ENCODE measurements around the gene NEIL1.
A peak's percentile ranks its signal among the peaks of the same experiment; 100 is the strongest.
"Not testable (repeated sequence)": the region's sequence is repeated elsewhere in the genome, so short reads cannot be mapped to it uniquely, and the experiment has no call there.

Gene NEIL1

DNA sequence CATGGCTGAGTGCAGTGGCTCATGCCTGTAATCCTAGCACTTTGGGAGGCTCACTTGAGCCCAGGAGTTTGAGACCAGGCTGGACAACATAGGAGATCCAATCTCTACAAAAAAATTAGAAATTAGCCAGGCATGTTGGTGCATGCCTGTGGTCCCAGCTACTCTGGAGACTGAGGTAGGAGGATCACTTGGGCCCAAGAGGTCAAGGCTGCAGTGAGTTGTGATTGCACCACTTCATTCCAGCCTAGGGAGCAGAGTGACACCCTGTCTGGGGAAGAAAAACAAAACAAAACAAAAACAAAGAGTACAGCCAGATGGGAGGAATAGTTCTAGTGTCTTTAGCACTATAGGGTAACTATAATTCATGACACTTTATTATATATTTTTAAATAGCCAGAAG is 37.1 kb upstream of the NEIL1 start:
- H3K4me3 ChIP-seq (replicated peaks; ENCODE audit: low read depth, low read length) = no peak overlapping the region
- TF ChIP-seq, protein P1, sequence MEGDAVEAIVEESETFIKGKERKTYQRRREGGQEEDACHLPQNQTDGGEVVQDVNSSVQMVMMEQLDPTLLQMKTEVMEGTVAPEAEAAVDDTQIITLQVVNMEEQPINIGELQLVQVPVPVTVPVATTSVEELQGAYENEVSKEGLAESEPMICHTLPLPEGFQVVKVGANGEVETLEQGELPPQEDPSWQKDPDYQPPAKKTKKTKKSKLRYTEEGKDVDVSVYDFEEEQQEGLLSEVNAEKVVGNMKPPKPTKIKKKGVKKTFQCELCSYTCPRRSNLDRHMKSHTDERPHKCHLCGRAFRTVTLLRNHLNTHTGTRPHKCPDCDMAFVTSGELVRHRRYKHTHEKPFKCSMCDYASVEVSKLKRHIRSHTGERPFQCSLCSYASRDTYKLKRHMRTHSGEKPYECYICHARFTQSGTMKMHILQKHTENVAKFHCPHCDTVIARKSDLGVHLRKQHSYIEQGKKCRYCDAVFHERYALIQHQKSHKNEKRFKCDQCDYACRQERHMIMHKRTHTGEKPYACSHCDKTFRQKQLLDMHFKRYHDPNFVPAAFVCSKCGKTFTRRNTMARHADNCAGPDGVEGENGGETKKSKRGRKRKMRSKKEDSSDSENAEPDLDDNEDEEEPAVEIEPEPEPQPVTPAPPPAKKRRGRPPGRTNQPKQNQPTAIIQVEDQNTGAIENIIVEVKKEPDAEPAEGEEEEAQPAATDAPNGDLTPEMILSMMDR (IDR thresholded peaks at IDR 0.05; ENCODE audit: low read length, missing control alignments) = no peak
- DNase-seq (ENCODE audit: low read depth) = peak; percentile 20

DNA sequence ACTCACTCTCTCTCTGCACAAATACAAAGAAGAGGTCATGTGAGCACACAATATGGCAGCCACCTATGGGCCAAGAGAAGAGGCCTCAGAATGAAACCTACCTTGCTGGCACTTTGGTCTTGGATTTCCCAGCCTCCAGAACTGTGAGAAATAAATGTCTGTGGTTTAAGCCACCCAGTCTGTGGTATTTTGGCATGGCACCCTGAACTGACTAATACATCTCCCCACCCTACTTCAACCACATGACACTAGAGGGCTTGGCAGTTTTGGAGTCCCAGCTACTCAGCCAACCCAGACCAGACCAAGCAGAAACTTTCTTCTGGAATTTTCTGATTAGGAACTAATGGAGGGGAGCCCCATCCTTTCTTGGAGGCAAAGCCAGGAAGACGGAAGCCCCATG is 34.3 kb upstream of the NEIL1 start:
- peak; percentile 13 for DNase-seq (ENCODE audit: low read depth)

DNA sequence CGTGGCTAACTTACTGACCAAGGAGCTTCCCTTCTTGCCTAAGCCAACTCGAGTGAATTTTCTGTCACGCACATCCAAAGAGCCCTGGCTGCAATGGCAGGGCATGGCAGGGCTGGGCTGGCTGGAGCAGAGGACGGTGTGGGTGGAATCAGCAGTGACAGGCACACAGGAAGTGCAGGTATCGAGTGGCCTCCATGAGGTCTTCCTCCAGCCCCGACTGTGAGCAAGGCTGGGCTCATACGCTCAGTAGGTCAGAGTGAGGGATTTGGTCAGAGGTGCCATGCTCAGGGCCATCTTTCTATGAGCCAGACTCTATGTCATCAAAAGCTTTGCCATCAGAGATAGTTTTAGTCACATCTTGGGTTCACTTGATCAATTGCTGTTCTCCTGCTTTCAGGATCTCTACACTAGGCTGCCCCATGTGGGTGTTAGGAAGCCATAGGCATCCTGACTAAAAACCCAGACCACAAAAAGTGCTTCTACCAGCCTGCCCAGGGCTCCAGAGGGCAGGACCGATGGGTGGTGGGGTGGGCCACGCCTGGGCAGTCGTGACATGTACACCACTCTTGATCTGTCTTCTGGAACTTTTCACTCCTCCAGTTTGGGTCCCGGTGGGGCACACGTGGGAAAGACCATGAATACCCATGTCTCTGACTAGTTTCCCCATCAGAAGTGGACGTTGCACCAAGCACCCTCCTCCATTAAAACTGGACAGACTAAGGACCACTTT is 33.6 kb upstream of the NEIL1 start:
- TF ChIP-seq, protein P1 (IDR thresholded peaks at IDR 0.05; ENCODE audit: low read length, missing control alignments) = no peak
- no peak overlapping the region for H3K4me3 ChIP-seq (replicated peaks; ENCODE audit: low read depth, low read length)
- DNase-seq (ENCODE audit: low read depth) = no peak

More for the DNA sequence above, 34.3 kb upstream of the NEIL1 start:
- H3K4me3 ChIP-seq (replicated peaks; ENCODE audit: low read depth, low read length) = not testable (repeated sequence)

DNA sequence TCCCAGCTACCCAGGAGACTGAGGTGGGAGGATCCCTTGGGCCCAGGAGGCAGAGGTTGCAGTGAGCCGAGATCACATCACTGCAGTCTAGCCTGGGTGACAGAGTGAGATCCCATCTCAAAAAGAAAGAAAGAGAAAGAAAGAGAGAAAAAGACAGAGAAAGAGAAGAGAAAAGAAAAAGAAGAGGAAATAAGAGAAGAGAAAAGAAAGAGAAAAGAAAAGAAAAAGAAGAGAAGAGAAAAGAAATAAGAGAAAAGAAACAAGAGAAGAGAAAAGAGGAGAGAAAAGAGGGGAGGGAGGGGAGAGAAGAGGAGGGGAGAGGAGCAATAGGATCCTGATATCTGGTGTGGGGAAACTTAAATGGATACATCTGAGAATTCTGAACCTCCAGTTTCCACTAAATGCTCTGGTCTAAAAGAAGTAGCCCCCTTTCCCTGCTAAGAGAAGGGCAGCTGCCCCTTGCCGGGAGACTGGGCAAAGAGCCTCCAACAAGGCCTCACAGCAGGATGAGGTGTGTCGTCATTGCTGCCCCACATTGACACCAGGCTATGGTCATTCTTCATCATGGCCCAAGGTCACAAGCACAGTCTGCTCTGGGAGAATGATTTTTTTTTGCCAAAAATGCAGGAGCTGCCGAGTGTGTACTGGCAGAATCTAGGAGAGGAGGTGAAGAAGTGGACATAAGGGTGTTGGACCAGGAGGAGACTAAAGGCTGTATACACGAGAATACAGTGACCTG is 32.1 kb upstream of the NEIL1 start:
- no peak overlapping the region for H3K4me3 ChIP-seq (replicated peaks; ENCODE audit: low read depth, low read length)

DNA sequence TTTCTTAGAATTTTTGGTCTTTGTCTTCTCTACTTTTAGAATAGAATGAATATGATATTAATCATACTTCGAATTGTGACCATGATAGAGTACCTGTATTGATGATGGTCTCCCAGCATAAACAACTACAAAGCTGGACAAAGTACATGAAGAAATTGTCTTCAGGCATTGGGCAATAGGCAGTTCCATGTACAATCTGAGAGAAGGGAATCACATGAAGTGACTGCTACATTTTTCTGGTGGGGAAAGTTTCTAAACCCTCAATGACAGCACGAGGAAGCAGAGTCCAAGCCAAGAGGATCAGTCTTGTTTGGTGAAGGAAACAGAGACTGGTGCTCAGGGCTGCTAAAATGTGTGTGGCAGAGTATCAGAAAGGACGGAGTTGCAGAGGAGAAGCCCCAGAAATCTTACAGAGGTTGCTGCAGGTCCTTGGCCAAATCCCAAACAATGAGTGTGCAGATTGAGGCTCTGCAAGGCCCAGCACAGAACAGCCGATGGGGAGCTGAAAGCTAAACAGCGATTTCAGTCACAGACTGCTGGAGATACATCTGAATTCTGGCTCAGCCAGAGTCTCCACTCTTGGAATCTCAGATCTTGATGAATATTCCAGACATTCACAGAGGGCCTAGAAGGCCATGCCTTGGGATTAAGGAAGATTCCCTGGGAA is 27.5 kb upstream of the NEIL1 start:
- peak; percentile 18 for DNase-seq (ENCODE audit: low read depth)

More for the DNA sequence above, 32.1 kb upstream of the NEIL1 start:
- TF ChIP-seq, protein P1 (IDR thresholded peaks at IDR 0.05; ENCODE audit: low read length, missing control alignments) = no peak
- DNase-seq (ENCODE audit: low read depth) = no peak

DNA sequence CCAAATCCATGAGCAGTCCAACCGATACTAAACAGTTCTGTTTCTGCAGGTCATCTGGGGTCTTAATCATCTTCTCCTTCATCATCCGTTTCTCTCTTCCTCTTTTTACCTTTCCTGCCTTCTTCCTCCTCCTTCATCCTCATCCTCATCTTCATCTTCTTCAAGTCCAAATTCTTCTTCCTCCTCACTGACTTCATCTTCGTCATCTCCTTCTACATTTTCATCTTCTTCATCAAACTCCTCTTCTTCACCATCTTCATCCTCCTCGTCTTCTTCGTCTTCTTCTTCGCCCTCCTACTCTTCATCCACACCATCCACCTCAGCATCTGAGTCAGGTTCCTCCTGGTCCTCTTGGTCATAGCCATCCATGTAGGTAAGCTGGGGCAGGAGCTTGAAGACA is 25.1 kb upstream of the NEIL1 start:
- TF ChIP-seq, protein P1 (IDR thresholded peaks at IDR 0.05; ENCODE audit: low read length, missing control alignments) = no peak

More for the DNA sequence above, 27.5 kb upstream of the NEIL1 start:
- not testable (repeated sequence) for H3K4me3 ChIP-seq (replicated peaks; ENCODE audit: low read depth, low read length)

DNA sequence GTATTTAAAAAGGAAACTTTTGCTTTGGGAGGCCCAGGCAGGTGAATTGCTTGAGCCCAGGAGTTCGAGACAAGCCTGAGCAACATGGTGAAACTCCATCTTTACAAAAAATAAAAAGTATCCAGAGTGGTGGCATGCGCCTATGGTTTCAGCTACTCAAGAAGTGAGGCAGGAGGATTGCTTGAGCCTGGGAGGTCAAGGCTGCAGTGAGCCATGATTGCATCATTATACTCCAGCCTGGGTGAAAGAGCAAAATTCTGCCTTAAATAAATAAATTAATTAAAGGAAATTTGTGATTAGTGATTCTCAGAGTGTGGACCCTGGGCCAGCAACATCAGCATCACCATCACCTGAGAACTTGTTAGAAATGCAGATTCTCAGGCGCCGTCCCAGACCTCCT is 20.9 kb upstream of the NEIL1 start:
- no peak overlapping the region for H3K4me3 ChIP-seq (replicated peaks; ENCODE audit: low read depth, low read length)
- TF ChIP-seq, protein P1 (IDR thresholded peaks at IDR 0.05; ENCODE audit: low read length, missing control alignments) = no peak
- DNase-seq (ENCODE audit: low read depth) = no peak

More for the DNA sequence above, 25.1 kb upstream of the NEIL1 start:
- no peak for DNase-seq (ENCODE audit: low read depth)
- H3K4me3 ChIP-seq (replicated peaks; ENCODE audit: low read depth, low read length) = no peak overlapping the region

All from fibroblast of pulmonary artery (primary cell).